ENCODE measurements around the gene ZBTB16. TPM values are rescaled to one million over a fixed set of nuclear protein-coding genes. Genes with fewer than 3 reads are reported as not detected.

Gene ZBTB16
- total and polyA plus RNA-seq, 2 of the 13 experiments (the other 11 are each of a cell fraction or from before 2014, with no cell fraction given), result not detected

- TF ChIP-seq NCOA1 (CRISPR knock-in tag; IDR thresholded peaks at IDR 0.05) (no peak), ERF (CRISPR knock-in tag; IDR thresholded peaks at IDR 0.05) (peak; percentile 45; the same call in 1 of the 2 replicates), ZNF530 (CRISPR knock-in tag; IDR thresholded peaks at IDR 0.05; ENCODE audit: low read depth) (no peak), THAP8 (CRISPR knock-in tag; IDR thresholded peaks at IDR 0.05; ENCODE audit: borderline replicate concordance) (no peak), TRAFD1 (CRISPR knock-in tag; IDR thresholded peaks at IDR 0.05; ENCODE audit: borderline replicate concordance) (no peak), GTF3A (CRISPR knock-in tag; conservative IDR thresholded peaks at IDR 0.05) (no peak), ELF3 (CRISPR knock-in tag; IDR thresholded peaks at IDR 0.05) (peak; percentile 64), ZNF136 (CRISPR knock-in tag; IDR thresholded peaks at IDR 0.05; ENCODE audit: low read depth) (no peak), SOX5 (CRISPR knock-in tag; IDR thresholded peaks at IDR 0.05; ENCODE audit: borderline replicate concordance) (peak; percentile 67; the same call in 1 of the 2 replicates), GABPB1 (CRISPR knock-in tag; IDR thresholded peaks at IDR 0.05) (peak; percentile 58), CREB1 (IDR thresholded peaks at IDR 0.05) (no peak), CREB1 (CRISPR knock-in tag; IDR thresholded peaks at IDR 0.05) (no peak), RXRB (CRISPR knock-in tag; IDR thresholded peaks at IDR 0.05; ENCODE audit: borderline replicate concordance) (0 out of 2 replicates have a peak, but pooled peaks have one; percentile 19), HMG20B (CRISPR knock-in tag; conservative IDR thresholded peaks at IDR 0.05) (no peak), RNF2 (conservative IDR thresholded peaks at IDR 0.05; ENCODE audit: low read depth) (no peak), ZNF329 (CRISPR knock-in tag; IDR thresholded peaks at IDR 0.05; ENCODE audit: low read depth) (no peak), ZNF556 (CRISPR knock-in tag; IDR thresholded peaks at IDR 0.05; ENCODE audit: borderline replicate concordance) (peak; percentile 57; the same call in 1 of the 2 replicates), MZF1 (CRISPR knock-in tag; IDR thresholded peaks at IDR 0.05; ENCODE audit: borderline replicate concordance) (no peak), EP300 (IDR thresholded peaks at IDR 0.05; ENCODE audit: low read depth in 2 of 2, low read length in 2 of 2) (peak in 1 of 2 experiments; percentile 62; a peak in 2 of 4 replicates), EP300 (CRISPR knock-in tag; IDR thresholded peaks at IDR 0.05; ENCODE audit: borderline replicate concordance) (no peak), ADNP (CRISPR knock-in tag; IDR thresholded peaks at IDR 0.05) (no peak), NRL (CRISPR knock-in tag; IDR thresholded peaks at IDR 0.05; ENCODE audit: borderline replicate concordance) (no peak), ZNF331 (CRISPR knock-in tag; IDR thresholded peaks at IDR 0.05) (peak; percentile 75), POLR2G (IDR thresholded peaks at IDR 0.05; ENCODE audit: low read depth, low read length) (no peak), SIN3A (IDR thresholded peaks at IDR 0.05; ENCODE audit: borderline replicate concordance, low read depth, low read length) (no peak), TRIM24 (CRISPR knock-in tag; IDR thresholded peaks at IDR 0.05) (no peak), ZBTB46 (CRISPR knock-in tag; IDR thresholded peaks at IDR 0.05; ENCODE audit: borderline replicate concordance) (no peak), ZNF75D (CRISPR knock-in tag; IDR thresholded peaks at IDR 0.05; ENCODE audit: borderline replicate concordance) (no peak)
Observed at GRCh38 chr11:114159802-114160632, 100.5 kb downstream of the ZBTB16 start (continued).

All from HepG2 (cell line).